ENCODE data around the gene COX7B2.

COX7B2 gene

GRCh38 chr4:46836584-46836983 is 72.5 kb downstream of the COX7B2 start:
- Histone ChIP-seq H3K9ac (no peak overlapping the region), H3K36me3 (ENCODE audit: insufficient read depth) (no peaks in the 10 kb centered on the region), H3K27me3 (ENCODE audit: insufficient read depth, low read depth) (no peaks in the 10 kb centered on the region), H3K4me3 (IDR thresholded peaks at IDR 0.05; ENCODE audit: insufficient read depth, low read depth, low read length) (no peak overlapping the region), H3K79me2 (ENCODE audit: insufficient read depth, low read depth) (no peaks in the 10 kb centered on the region), H2AFZ (ENCODE audit: low read depth) (no peak overlapping the region), H3K4me1 (ENCODE audit: low read depth, poor library complexity, severe bottlenecking) (no peaks in the 10 kb centered on the region), H4K20me1 (ENCODE audit: insufficient read depth) (no peaks in the 10 kb centered on the region), H3K4me2 (no peak overlapping the region), H3K27ac (no peak overlapping the region)
- TF ChIP-seq, protein P1, sequence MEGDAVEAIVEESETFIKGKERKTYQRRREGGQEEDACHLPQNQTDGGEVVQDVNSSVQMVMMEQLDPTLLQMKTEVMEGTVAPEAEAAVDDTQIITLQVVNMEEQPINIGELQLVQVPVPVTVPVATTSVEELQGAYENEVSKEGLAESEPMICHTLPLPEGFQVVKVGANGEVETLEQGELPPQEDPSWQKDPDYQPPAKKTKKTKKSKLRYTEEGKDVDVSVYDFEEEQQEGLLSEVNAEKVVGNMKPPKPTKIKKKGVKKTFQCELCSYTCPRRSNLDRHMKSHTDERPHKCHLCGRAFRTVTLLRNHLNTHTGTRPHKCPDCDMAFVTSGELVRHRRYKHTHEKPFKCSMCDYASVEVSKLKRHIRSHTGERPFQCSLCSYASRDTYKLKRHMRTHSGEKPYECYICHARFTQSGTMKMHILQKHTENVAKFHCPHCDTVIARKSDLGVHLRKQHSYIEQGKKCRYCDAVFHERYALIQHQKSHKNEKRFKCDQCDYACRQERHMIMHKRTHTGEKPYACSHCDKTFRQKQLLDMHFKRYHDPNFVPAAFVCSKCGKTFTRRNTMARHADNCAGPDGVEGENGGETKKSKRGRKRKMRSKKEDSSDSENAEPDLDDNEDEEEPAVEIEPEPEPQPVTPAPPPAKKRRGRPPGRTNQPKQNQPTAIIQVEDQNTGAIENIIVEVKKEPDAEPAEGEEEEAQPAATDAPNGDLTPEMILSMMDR (conservative IDR thresholded peaks at IDR 0.05; ENCODE audit: low read depth, low read length): no peak

- H3K27me3 ChIP-seq (ENCODE audit: insufficient read depth, low read depth): no peaks in the 10 kb centered on the region
- H3K79me2 ChIP-seq (ENCODE audit: insufficient read depth, low read depth): no peaks in the 10 kb centered on the region
- no peak overlapping the region for H3K27ac ChIP-seq
- H3K4me2 ChIP-seq: no peak overlapping the region
- H4K20me1 ChIP-seq (ENCODE audit: insufficient read depth): no peaks in the 10 kb centered on the region
- no peak overlapping the region for H3K4me3 ChIP-seq (IDR thresholded peaks at IDR 0.05; ENCODE audit: insufficient read depth, low read depth, low read length)
- no peak overlapping the region for H3K9ac ChIP-seq
- TF ChIP-seq, protein P1 (conservative IDR thresholded peaks at IDR 0.05; ENCODE audit: low read depth, low read length): no peak
- H3K4me1 ChIP-seq (ENCODE audit: low read depth, poor library complexity, severe bottlenecking): no peaks in the 10 kb centered on the region
- no peak overlapping the region for H2AFZ ChIP-seq (ENCODE audit: low read depth)
- H3K36me3 ChIP-seq (ENCODE audit: insufficient read depth): no peaks in the 10 kb centered on the region
These were observed 78.0 kb downstream of the COX7B2 start for GRCh38 chr4:46830971-46831454.

- H2AFZ ChIP-seq (ENCODE audit: low read depth): no peak overlapping the region
- TF ChIP-seq, protein P1 (conservative IDR thresholded peaks at IDR 0.05; ENCODE audit: low read depth, low read length): no peak
- no peak overlapping the region for H3K9ac ChIP-seq
- H3K27ac ChIP-seq: no peak overlapping the region
- H3K36me3 ChIP-seq (ENCODE audit: insufficient read depth): no peaks in the 10 kb centered on the region
- H3K79me2 ChIP-seq (ENCODE audit: insufficient read depth, low read depth): no peaks in the 10 kb centered on the region
- H3K4me1 ChIP-seq (ENCODE audit: low read depth, poor library complexity, severe bottlenecking): no peaks in the 10 kb centered on the region
- H3K4me2 ChIP-seq: no peak overlapping the region
- no peaks in the 10 kb centered on the region for H4K20me1 ChIP-seq (ENCODE audit: insufficient read depth)
- H3K27me3 ChIP-seq (ENCODE audit: insufficient read depth, low read depth): no peaks in the 10 kb centered on the region
- no peak overlapping the region for H3K4me3 ChIP-seq (IDR thresholded peaks at IDR 0.05; ENCODE audit: insufficient read depth, low read depth, low read length)
These were observed 88.9 kb downstream of the COX7B2 start for GRCh38 chr4:46820154-46820553.

DNA sequence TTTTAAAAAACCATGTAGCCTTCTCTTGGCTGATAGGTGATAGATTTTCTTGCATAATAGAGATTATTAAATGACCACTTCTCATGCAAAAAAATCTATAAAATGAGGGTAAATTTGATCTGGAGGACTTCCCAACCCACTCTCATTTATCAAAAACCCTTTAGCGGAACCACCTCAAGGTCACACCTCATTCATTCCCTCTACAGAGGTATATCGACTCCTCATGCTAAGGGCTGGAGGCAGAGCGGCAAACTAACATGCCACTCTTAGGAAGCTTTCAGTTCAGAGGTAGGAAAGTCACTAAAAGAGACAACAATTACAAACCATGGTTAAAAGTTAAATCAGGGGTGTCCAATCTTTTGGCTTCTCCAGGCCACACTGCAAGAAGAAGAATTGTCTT is 90.0 kb downstream of the COX7B2 start:
- Histone ChIP-seq H3K27me3 (ENCODE audit: insufficient read depth, low read depth) (no peaks in the 10 kb centered on the region), H3K36me3 (ENCODE audit: insufficient read depth) (no peaks in the 10 kb centered on the region), H3K4me1 (ENCODE audit: low read depth, poor library complexity, severe bottlenecking) (no peaks in the 10 kb centered on the region), H2AFZ (ENCODE audit: low read depth) (no peak overlapping the region), H3K9ac (no peak overlapping the region), H4K20me1 (ENCODE audit: insufficient read depth) (no peaks in the 10 kb centered on the region), H3K27ac (no peak overlapping the region), H3K4me2 (no peak overlapping the region), H3K4me3 (IDR thresholded peaks at IDR 0.05; ENCODE audit: insufficient read depth, low read depth, low read length) (no peak overlapping the region), H3K79me2 (ENCODE audit: insufficient read depth, low read depth) (no peaks in the 10 kb centered on the region)
- TF ChIP-seq, protein P1 (conservative IDR thresholded peaks at IDR 0.05; ENCODE audit: low read depth, low read length): no peak
